GM12801 (cell line): Measurements from ENCODE around the gene AATF.

Experiments
- TF ChIP-seq, protein P1 (sequence below): IDR thresholded peaks from one replicate; pipeline ENCODE4 v1.5.1; 2011; ENCODE audit warnings: control low read depth; ENCODE audit not compliant: insufficient read length; ENCODE audit errors: extremely low read depth

The AATF gene

DNA sequence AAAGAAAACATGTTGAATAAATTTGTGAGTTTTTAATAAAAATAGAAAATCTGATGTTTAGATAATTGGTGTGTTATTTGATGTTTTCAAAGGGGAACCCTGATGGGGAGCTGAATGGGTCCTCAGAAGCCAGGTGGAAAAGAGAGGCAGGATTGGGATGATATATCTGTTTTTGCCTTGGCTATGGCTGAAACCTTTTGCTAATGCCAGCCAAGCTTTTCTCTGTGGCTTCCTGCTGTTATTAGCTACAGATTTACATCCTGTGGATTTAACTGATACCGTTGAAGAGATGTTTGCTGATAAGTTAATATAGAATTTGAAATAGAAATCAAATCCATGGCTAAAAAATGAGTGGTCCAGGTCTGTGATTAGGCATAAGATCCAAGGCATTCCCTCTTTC lies 4.2 kb upstream of the AATF start:
- TF ChIP-seq, protein P1, sequence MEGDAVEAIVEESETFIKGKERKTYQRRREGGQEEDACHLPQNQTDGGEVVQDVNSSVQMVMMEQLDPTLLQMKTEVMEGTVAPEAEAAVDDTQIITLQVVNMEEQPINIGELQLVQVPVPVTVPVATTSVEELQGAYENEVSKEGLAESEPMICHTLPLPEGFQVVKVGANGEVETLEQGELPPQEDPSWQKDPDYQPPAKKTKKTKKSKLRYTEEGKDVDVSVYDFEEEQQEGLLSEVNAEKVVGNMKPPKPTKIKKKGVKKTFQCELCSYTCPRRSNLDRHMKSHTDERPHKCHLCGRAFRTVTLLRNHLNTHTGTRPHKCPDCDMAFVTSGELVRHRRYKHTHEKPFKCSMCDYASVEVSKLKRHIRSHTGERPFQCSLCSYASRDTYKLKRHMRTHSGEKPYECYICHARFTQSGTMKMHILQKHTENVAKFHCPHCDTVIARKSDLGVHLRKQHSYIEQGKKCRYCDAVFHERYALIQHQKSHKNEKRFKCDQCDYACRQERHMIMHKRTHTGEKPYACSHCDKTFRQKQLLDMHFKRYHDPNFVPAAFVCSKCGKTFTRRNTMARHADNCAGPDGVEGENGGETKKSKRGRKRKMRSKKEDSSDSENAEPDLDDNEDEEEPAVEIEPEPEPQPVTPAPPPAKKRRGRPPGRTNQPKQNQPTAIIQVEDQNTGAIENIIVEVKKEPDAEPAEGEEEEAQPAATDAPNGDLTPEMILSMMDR, result no peak

DNA sequence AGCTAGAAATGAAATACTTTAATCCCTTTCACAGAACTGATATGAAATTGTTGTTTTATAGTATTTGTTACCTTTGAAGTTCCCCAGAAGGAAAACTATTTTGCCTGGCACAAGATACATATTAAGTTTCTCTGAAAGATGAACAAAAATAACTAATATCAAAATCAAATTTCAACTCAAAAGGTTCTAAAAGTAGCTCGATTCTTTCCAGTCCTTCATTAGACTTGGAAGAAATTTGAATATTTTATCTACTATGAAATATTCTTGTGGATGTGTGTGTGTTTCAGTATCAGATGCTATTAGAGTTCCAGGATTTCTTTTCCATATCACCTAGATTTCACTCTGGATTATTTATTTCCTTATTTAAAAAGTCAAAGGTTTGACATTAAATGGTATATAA lies 3.6 kb upstream of the AATF start:
- TF ChIP-seq, protein P1, result no peak

DNA sequence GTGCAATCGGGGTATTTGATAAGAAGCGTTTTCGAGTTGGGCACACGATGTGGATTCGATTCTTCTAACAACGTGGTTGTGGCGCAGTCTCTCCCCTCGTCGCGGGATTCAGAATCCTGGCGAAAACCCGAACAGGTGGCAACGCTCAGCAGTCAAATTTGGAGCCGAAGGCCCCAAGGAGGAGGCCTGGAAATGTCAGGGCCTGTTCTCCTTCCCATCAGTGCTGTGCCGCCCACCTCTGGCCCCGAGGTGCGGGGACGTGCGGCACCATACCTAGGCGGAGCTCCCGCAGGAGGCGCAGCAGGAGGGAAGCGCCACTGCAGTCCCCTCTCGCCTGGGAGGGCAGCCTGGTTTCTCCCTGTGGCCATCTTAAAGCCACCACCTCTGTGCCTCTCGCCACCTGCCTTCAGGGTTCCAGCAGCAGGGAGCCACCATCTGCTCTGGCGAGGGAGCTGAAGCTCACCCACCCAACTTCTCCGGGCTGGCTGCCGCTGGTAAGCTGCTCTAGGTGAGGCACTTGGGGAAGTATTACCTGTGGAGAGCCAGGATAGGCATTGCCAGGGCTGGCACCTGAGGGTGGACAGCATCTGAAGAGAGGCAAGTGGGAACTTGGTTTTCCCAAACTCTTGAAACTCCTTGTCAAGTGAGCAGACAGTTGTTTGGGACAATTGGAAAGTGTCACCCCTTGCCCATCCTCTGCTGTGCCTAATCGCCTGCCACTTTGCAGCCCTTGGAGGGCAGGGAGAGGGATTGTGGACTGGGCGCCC lies 2.6 kb upstream of the AATF start:
- TF ChIP-seq, protein P1, result no peak

DNA sequence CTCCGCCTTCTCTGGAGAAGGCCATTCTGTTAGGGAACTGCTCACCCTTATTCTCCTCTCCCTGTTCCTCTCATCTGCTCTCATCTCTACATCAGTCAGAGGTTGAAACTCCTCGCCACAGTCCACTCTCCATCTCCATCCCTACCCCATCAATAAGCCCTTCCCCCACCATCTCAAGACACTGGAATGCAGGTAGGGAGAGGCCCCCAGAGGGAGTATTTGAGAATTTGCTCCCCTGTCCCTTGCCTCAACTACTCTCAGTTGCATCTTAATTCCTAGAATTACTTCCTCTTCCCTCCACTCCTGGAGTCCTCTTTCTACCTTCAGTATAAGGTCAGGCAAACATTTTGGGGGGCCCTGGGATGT lies 2.0 kb upstream of the AATF start:
- TF ChIP-seq, protein P1, result no peak

DNA sequence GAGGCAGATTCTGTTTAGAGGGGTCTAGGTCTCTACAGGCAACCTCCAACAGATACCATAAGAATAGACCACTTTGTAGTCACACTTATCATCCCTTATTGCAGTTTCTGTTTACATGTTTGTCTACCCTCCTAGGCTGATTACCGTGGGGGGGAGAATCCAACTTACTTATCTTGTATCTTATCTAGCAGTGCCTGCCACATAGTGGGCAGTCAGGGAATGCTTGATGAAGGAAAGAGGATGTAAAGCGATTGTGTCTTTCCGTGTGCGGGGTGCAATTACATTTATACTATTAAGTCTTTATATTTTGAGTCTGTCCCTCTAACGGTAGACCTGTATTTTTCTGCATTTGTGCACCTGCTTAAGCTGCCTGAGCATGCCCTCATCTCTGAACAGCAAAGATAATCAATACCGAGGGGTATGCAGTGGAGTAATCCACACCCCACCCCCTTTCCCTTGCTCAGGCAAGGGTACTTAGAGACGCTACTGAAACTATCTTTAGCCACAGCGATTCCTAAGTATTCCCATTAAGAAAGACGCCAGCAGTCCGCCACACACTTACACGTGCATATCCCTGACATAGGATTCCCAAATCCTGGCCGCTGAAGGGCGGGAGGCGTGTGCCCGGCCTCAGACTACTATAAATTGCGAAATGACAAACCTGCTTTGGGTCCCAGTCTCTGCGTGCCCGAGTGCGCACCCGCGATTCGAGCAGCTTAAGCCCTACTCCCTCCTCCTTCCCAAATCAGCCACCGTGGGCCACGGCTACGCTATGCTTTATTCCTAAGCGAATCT lies 635 bp upstream of the AATF start:
- TF ChIP-seq, protein P1, result no peak

DNA sequence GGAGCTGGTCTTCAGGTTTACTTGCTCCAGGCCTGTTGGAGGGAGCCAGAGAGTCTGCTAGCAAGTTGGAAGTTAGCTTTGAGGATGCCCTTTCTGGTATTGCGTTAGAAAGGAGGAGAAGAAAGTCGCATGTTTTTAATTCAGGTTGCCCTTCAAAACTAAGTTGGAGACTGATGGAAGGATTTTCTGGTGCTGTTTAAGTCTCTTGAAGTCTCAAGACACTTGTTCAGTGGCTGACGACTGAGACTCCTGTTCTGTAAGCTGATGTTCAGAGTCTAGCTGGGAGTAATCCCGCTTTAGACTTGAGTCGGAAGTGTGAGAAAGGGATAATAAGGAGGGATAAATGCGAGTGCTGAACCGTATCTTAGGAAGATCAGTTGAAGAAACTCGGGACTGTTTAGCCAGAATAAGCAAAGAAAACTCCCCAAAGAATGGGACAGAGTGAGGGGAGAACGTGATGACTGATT lies 740 bp downstream of the AATF start:
- TF ChIP-seq, protein P1, result no peak

DNA sequence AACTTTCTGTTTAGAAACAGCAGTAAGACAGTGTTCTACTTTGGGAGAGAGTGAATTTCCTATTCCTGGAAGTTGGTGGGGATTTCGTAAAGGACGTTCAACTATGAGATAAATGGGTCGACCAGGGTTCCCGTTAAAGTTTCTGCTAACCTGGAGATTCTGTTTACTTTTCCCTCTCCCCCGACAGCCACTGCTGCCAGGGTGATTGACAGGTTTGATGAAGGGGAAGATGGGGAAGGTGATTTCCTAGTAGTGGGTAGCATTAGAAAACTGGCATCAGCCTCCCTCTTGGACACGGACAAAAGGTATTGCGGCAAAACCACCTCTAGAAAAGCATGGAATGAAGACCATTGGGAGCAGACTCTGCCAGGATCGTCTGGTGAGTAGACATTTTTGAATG lies 1.3 kb downstream of the AATF start:
- TF ChIP-seq, protein P1, result no peak
